H4 (cell line): ENCODE data around the gene NMRAL1. TPM values are rescaled to one million over a fixed set of nuclear protein-coding genes. Genes with fewer than 3 reads are reported as not detected.

Experiments
- DNase-seq: peaks from one replicate; pipeline ENCODE4 v3.0.0-alpha.2; 2015; ENCODE audit warnings: low spot score
- total RNA-seq: library from RNA; depleted of rRNA; stranded (reverse); fragments of >200 nt; shearing (Covaris generic); gene quantifications from 2 replicates; pipeline ENCODE4 v1.2.3, GENCODE V29; 2014

The NMRAL1 gene
- total RNA-seq, 1 experiment from 2014 or later, result 69.5 TPM

GRCh38 chr16:4467916-4468315, 6.5 kb downstream of the NMRAL1 start:
- DNase-seq, result no peak

- no peak for DNase-seq
Measured at GRCh38 chr16:4465977-4466779, 8.2 kb downstream of the NMRAL1 start.

GRCh38 chr16:4463522-4464163, 10.8 kb downstream of the NMRAL1 start:
- no peak for DNase-seq

GRCh38 chr16:4461250-4462085, 13.0 kb downstream of the NMRAL1 start:
- no peak for DNase-seq

- no peak for DNase-seq
Measured at GRCh38 chr16:4460936-4461249, 13.5 kb downstream of the NMRAL1 start.

GRCh38 chr16:4455951-4456350, 18.5 kb downstream of the NMRAL1 start:
- no peak for DNase-seq

- no peak for DNase-seq
Measured at GRCh38 chr16:4455081-4455480, 19.3 kb downstream of the NMRAL1 start.

GRCh38 chr16:4454623-4455022, 19.8 kb downstream of the NMRAL1 start:
- DNase-seq, result no peak

- DNase-seq, result no peak
Measured at GRCh38 chr16:4452674-4453073, 21.8 kb downstream of the NMRAL1 start.

- DNase-seq, result no peak
Measured at GRCh38 chr16:4450931-4451519, 23.4 kb downstream of the NMRAL1 start.

GRCh38 chr16:4450430-4450829, 24.0 kb downstream of the NMRAL1 start:
- DNase-seq, result no peak

- DNase-seq, result no peak
Measured at GRCh38 chr16:4443986-4444385, 30.4 kb downstream of the NMRAL1 start.

- DNase-seq, result no peak
Measured at GRCh38 chr16:4443271-4443670, 31.2 kb downstream of the NMRAL1 start.

GRCh38 chr16:4442371-4442770, 32.1 kb downstream of the NMRAL1 start:
- no peak for DNase-seq

- no peak for DNase-seq
Measured at GRCh38 chr16:4437366-4437765, 37.1 kb downstream of the NMRAL1 start.

- DNase-seq, result no peak
Measured at GRCh38 chr16:4435337-4436067, 38.9 kb downstream of the NMRAL1 start.

- DNase-seq, result no peak
Measured at GRCh38 chr16:4433914-4434787, 40.3 kb downstream of the NMRAL1 start.

GRCh38 chr16:4433228-4433627, 41.2 kb downstream of the NMRAL1 start:
- no peak for DNase-seq

GRCh38 chr16:4431023-4431422, 43.4 kb downstream of the NMRAL1 start:
- no peak for DNase-seq

- no peak for DNase-seq
Measured at GRCh38 chr16:4428500-4428899, 45.9 kb downstream of the NMRAL1 start.
